HepG2 (cell line): ENCODE results near the gene CD180. TPM values are rescaled to one million over a fixed set of nuclear protein-coding genes. Genes with fewer than 3 reads are reported as not detected.

Experiments
- ATAC-seq: fragments of 200-7000 bp; cut with Tn5 transposase; 3 replicates; pipeline ENCODE4 v1.9.1; 2020; ENCODE audit warnings: mild to moderate bottlenecking, moderate library complexity
- BruUV-seq: library from RNA; stranded (reverse); fragments of 400-500 nt; replicated peaks from 2 replicates; lab custom pipeline; 2021; lab: Mats Ljungman, UMichigan
- CTCF ChIA-PET: fragments of 300-600 bp; formaldehyde crosslinking; extraction: SDS; loops from one replicate; lab custom pipeline; 2021; ENCODE audit warnings: low total read pairs, inconsistent platforms, low intra/inter-chr PET ratio; lab: Yijun Ruan, JAX
- POLR2A ChIA-PET: fragments of 350-600 bp; sonication (Branson Sonifier 250); formaldehyde crosslinking; loops from one replicate; lab custom pipeline; 2020; ENCODE audit warnings: antibody characterized with exemption, inconsistent platforms; lab: Yijun Ruan, JAX
- DNase-seq: peaks from one replicate; pipeline ENCODE4 v3.0.0-alpha.2; 2015; ENCODE audit warnings: low spot score
- FAIRE-seq: peaks from 3 replicates; lab custom pipeline; 2011; peaks lifted over from hg19 to GRCh38; lab: Jason Lieb, UNC
- H2AFZ ChIP-seq: one replicate; pipeline ENCODE4 v1.6.1; 2011; ENCODE audit warnings: low read length, inconsistent platforms
- H3K27ac ChIP-seq: fragments of 300-600 bp; 3 replicates; pipeline ENCODE4 v1.8.0; 2011; ENCODE audit warnings: mixed run types, mild to moderate bottlenecking, mixed read lengths, low read length, inconsistent platforms; ENCODE audit not compliant: insufficient read depth; ENCODE audit errors: extremely low read length
- H3K27me3 ChIP-seq, 2 experiments: fragments of 200-600 bp in 1 of 2; 2 replicates in 1 of 2; 3 replicates in 1 of 2; pipeline versions ENCODE4 v1.6.0 to v1.8.0; 2011; ENCODE audit warnings: low read length in 2 of 2, mild to moderate bottlenecking in 2 of 2, moderate library complexity in 2 of 2, inconsistent platforms in 1 of 2; ENCODE audit not compliant: insufficient read depth in 2 of 2, control insufficient read depth in 1 of 2
- H3K36me3 ChIP-seq, 2 experiments: fragments of 200-600 bp in 1 of 2; replicated peaks in 1 of 2; 2 replicates in 1 of 2; 3 replicates in 1 of 2; pipeline versions ENCODE4 v1.5.1 to v1.8.0; 2011; ENCODE audit warnings: low read length in 2 of 2, inconsistent platforms in 1 of 2; ENCODE audit not compliant: insufficient read depth in 2 of 2, control insufficient read depth in 1 of 2
- H3K4me1 ChIP-seq: 2 replicates; pipeline ENCODE4 v1.5.1; 2012; ENCODE audit warnings: low read length, inconsistent platforms; ENCODE audit not compliant: insufficient read depth
- H3K4me2 ChIP-seq: 2 replicates; pipeline ENCODE4 v1.6.0; 2011; ENCODE audit warnings: low read depth, low read length, inconsistent platforms
- H3K4me3 ChIP-seq, 3 experiments: fragments of 200-600 bp in 1 of 3; sonication (generic), shearing (Covaris generic) in 1 of 3; replicated peaks in 1 of 3; 2 replicates each; pipeline ENCODE4 v1.5.1; 2011 to 2016; ENCODE audit warnings: low read length in 3 of 3, inconsistent platforms in 2 of 3, low read depth in 2 of 3, mild to moderate bottlenecking in 2 of 3, control low read depth in 1 of 3, mixed read lengths in 1 of 3; ENCODE audit not compliant: insufficient read depth in 1 of 3
- H3K79me2 ChIP-seq: one replicate; pipeline ENCODE4 v1.6.1; 2011; ENCODE audit warnings: low read length, inconsistent platforms; ENCODE audit not compliant: insufficient read depth
- H3K9ac ChIP-seq: 2 replicates; pipeline ENCODE4 v1.6.0; 2011; ENCODE audit warnings: mild to moderate bottlenecking, low read depth, low read length, inconsistent platforms; ENCODE audit not compliant: insufficient read depth
- H3K9me3 ChIP-seq: 2 replicates; pipeline ENCODE4 v1.5.1; 2012; ENCODE audit warnings: mild to moderate bottlenecking, low read length
- H4K20me1 ChIP-seq: 2 replicates; pipeline ENCODE4 v1.6.0; 2011; ENCODE audit warnings: inconsistent platforms, mild to moderate bottlenecking, low read length, moderate library complexity; ENCODE audit not compliant: insufficient read depth
- NR2F1 ChIP-seq, 2 experiments: fragments of 450-650 bp in 1 of 2; formaldehyde crosslinking in 1 of 2; IDR thresholded peaks; 2 replicates each; pipeline versions ENCODE4 v1.5.0 to v1.6.1; 2016 to 2020; ENCODE audit warnings: mild to moderate bottlenecking in 1 of 2, missing compliant biosample characterization in 1 of 2, missing genetic modification reagents in 1 of 2, moderate library complexity in 1 of 2
- NR2F6 ChIP-seq, 2 experiments: IDR thresholded peaks; 2 replicates each; pipeline ENCODE4 v1.6.1; 2016; ENCODE audit warnings: antibody characterized with exemption in 1 of 2, mild to moderate bottlenecking in 1 of 2
- SRSF9 ChIP-seq: fragments of 200-400 bp; formaldehyde crosslinking; IDR thresholded peaks from 2 replicates; pipeline ENCODE4 v1.6.1; 2018; ENCODE audit warnings: borderline replicate concordance, mild to moderate bottlenecking, low read depth, low read length; ENCODE audit not compliant: insufficient read depth, poor library complexity, severe bottlenecking
- ZC3H4 ChIP-seq: sonication (generic); formaldehyde crosslinking; IDR thresholded peaks from 2 replicates; pipeline ENCODE4 v1.4.0; 2020; ENCODE audit warnings: missing genetic modification reagents, borderline replicate concordance
- ZNF282 ChIP-seq: fragments of 450-650 bp; IDR thresholded peaks from 2 replicates; pipeline ENCODE4 v1.6.1; 2018; ENCODE audit not compliant: partially characterized antibody
- ZNF30 ChIP-seq: sonication (generic); formaldehyde crosslinking; IDR thresholded peaks from 2 replicates; pipeline ENCODE4 v1.5.0; 2020; ENCODE audit warnings: mild to moderate bottlenecking, missing genetic modification reagents
- ZNF446 ChIP-seq: sonication (generic); formaldehyde crosslinking; IDR thresholded peaks from 2 replicates; pipeline ENCODE4 v1.5.0; 2020; ENCODE audit warnings: mild to moderate bottlenecking, missing genetic modification reagents
- ZNF564 ChIP-seq: sonication (generic); formaldehyde crosslinking; IDR thresholded peaks from 2 replicates; pipeline ENCODE4 v1.8.1; 2023; ENCODE audit warnings: mild to moderate bottlenecking, missing genetic modification reagents
- ZNF605 ChIP-seq: sonication (generic); formaldehyde crosslinking; IDR thresholded peaks from 2 replicates; pipeline ENCODE4 v1.8.0; 2022; ENCODE audit warnings: mild to moderate bottlenecking, missing genetic modification reagents
- ZNF652 ChIP-seq: IDR thresholded peaks from 2 replicates; pipeline ENCODE4 v1.6.1; 2016; ENCODE audit warnings: low read depth, borderline replicate concordance
- ZNF75D ChIP-seq: sonication (generic); formaldehyde crosslinking; IDR thresholded peaks from 2 replicates; pipeline ENCODE4 v1.8.1; 2023; ENCODE audit warnings: missing genetic modification reagents, mild to moderate bottlenecking, borderline replicate concordance
- ZNF83 ChIP-seq: sonication (generic); formaldehyde crosslinking; IDR thresholded peaks from 2 replicates; pipeline ENCODE4 v1.4.0; 2020; ENCODE audit warnings: missing genetic modification reagents, mild to moderate bottlenecking, borderline replicate concordance
- ZSCAN12 ChIP-seq: sonication (generic); formaldehyde crosslinking; IDR thresholded peaks from 2 replicates; pipeline ENCODE4 v1.9.0; 2021; ENCODE audit warnings: mild to moderate bottlenecking, missing genetic modification reagents
- whole genome bisulfite sequencing: methylation state at CpG from one replicate; pipeline ENCODE4 v1.1.6; 2017; ENCODE audit warnings: low lambda C conversion rate; 5-methylcytosine and 5-hydroxymethylcytosine counted together
- in situ Hi-C: cut with HindIII; loops from 2 replicates; pipeline ENCODE4 v1.10.0; 2017; ENCODE audit warnings: low pct_unique_long_range_greater_than_20kb; ENCODE audit not compliant: extremely low pct_ligation_motif_present
- intact Hi-C: fragments of 100-400 bp; cut with micrococcal nuclease; formaldehyde crosslinking; loops from one replicate; pipeline ENCODE4 v1.10.0; 2022; ENCODE audit not compliant: unreplicated experiment
- polyA plus RNA-seq, 8 experiments: library from polyadenylated mRNA; depleted of rRNA in 3 of 8; stranded (reverse) in 7 of 8; unstranded in 1 of 8; fragments of >200 nt; fragmentation: Illumina TruSeq in 4 of 8; extraction: Trizol in 4 of 8; gene quantifications; 2 replicates each; pipeline versions ENCODE4 v1.2.1 to v1.2.3, GENCODE V29; 2011 to 2016; ENCODE audit warnings: low read depth in 4 of 8, missing spikeins in 1 of 8, mixed read lengths in 1 of 8; ENCODE audit not compliant: insufficient read depth in 1 of 8
- total RNA-seq, 5 experiments: library from RNA; depleted of rRNA; stranded (reverse); fragments of >200 nt; fragmentation: Illumina TruSeq; extraction: Trizol; gene quantifications; 2 replicates each; pipeline ENCODE4 v1.2.3, GENCODE V29; 2016; ENCODE audit warnings: low read depth in 1 of 5
- TF ChIP-seq, protein P1 (sequence below): sonication (generic); formaldehyde crosslinking; IDR thresholded peaks from 2 replicates; pipeline ENCODE4 v1.5.1; 2020; ENCODE audit warnings: missing genetic modification reagents, mild to moderate bottlenecking, borderline replicate concordance
- TF ChIP-seq, protein P2 (sequence below): sonication (generic); formaldehyde crosslinking; IDR thresholded peaks from 2 replicates; pipeline ENCODE4 v1.4.0; 2020; ENCODE audit warnings: missing genetic modification reagents, low read depth, mild to moderate bottlenecking, borderline replicate concordance

Gene CD180
- total and polyA plus RNA-seq, 2 of the 13 experiments (the other 11 are each of a cell fraction or from before 2014, with no cell fraction given): not detected

DNA sequence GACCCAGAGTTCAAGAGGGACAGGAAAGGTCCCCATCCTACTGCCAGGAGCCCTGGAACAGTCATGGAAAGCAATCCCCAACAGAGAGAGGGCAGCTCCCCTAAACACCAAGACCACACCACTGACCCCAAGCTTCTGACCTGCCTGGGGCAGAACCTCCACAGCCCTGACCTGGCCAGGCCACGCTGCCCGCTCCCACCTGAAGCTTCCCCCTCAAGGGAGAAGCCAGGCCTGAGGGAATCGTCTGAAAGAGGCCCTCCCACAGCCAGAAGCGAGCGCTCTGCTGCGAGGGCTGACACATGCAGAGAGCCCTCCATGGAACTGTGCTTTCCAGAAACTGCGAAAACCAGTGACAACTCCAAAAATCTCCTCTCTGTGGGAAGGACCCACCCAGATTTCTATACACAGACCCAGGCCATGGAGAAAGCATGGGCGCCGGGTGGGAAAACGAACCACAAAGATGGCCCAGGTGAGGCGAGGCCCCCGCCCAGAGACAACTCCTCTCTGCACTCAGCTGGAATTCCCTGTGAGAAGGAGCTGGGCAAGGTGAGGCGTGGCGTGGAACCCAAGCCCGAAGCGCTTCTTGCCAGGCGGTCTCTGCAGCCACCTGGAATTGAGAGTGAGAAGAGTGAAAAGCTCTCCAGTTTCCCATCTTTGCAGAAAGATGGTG lies 31.6 kb downstream of the CD180 start:
- 100% methylated on average over 7 of the region's 17 CpGs for WGBS
- Histone ChIP-seq H3K27ac (no peak overlapping the region), H3K9me3 (no peaks in the 10 kb centered on the region), H3K79me2 (no peaks in the 10 kb centered on the region), H3K4me2 (no peak overlapping the region), H4K20me1 (no peaks in the 10 kb centered on the region), H3K4me1 (no peaks in the 10 kb centered on the region), H3K4me3 (no peak overlapping the region), H3K36me3 (peaks cover 1 to 21% of the 10 kb centered on the region in 2 experiments; a peak in 4 of 5 replicates), H3K27me3 (no peaks in the 10 kb centered on the region), H3K9ac (no peak overlapping the region), H2AFZ (no peak overlapping the region)
- DNase-seq (no peak), ATAC-seq (no peak), FAIRE-seq (no peak)
- BruUV-seq: no TSS peak
- in situ Hi-C loops (no loop called here), intact Hi-C loops (no loop called here)
- TF ChIP-seq ZNF83: no peak
- no peak for TF ChIP-seq NR2F1 (CRISPR knock-in tag; IDR thresholded peaks at IDR 0.05)
- no peak for TF ChIP-seq ZNF564 (CRISPR knock-in tag)
- no peak for TF ChIP-seq ZSCAN12 (CRISPR knock-in tag)
- TF ChIP-seq, protein P1, sequence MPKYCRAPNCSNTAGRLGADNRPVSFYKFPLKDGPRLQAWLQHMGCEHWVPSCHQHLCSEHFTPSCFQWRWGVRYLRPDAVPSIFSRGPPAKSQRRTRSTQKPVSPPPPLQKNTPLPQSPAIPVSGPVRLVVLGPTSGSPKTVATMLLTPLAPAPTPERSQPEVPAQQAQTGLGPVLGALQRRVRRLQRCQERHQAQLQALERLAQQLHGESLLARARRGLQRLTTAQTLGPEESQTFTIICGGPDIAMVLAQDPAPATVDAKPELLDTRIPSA (CRISPR knock-in tag): no peak
- no peak for TF ChIP-seq ZNF30 (CRISPR knock-in tag)
- no peak for TF ChIP-seq ZNF652 (CRISPR knock-in tag)
- no peak for TF ChIP-seq NR2F6 (IDR thresholded peaks at IDR 0.05)
- no peak for TF ChIP-seq NR2F6 (CRISPR knock-in tag; IDR thresholded peaks at IDR 0.05)
- no peak for TF ChIP-seq ZNF605 (CRISPR knock-in tag)
- no peak for TF ChIP-seq ZNF446 (CRISPR knock-in tag)
- TF ChIP-seq ZC3H4 (CRISPR knock-in tag): no peak
- TF ChIP-seq, protein P2, sequence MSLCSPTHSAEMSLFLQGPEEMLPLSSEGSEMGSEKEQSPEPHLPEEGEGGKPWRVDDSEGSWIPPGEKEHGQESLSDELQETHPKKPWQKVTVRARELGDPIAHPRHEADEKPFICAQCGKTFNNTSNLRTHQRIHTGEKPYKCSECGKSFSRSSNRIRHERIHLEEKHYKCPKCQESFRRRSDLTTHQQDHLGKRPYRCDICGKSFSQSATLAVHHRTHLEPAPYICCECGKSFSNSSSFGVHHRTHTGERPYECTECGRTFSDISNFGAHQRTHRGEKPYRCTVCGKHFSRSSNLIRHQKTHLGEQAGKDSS (CRISPR knock-in tag): no peak
- no peak for TF ChIP-seq ZNF282
- TF ChIP-seq ZNF75D (CRISPR knock-in tag): no peak
- no peak for TF ChIP-seq SRSF9
- POLR2A ChIA-PET: interaction anchor here (1.2 kb wide), 1 partner anchor 21 kb away, joined by 3 read pairs; no protein-coding TSS in a partner anchor
- CTCF ChIA-PET: no interaction called here
